C4-2B (cell line): ENCODE results near the gene KCNJ6.

ENCODE experiments used
- H3K27ac ChIP-seq: fragments of 450-650 bp; 2 replicates; pipeline ENCODE4 v1.5.1; 2017
- CTCF ChIP-seq: fragments of 450-650 bp; conservative IDR thresholded peaks from 2 replicates; pipeline ENCODE4 v1.5.1; 2017; ENCODE audit warnings: mild to moderate bottlenecking
- ZFX ChIP-seq: fragments of 450-650 bp; IDR thresholded peaks from 2 replicates; pipeline ENCODE4 v1.6.1; 2017

The KCNJ6 gene

GRCh38 chr21:37855271-37855646 is 61.0 kb downstream of the KCNJ6 start:
- no peak for TF ChIP-seq ZFX
- TF ChIP-seq CTCF = no peak
- no peak overlapping the region for H3K27ac ChIP-seq

GRCh38 chr21:37849506-37850102 is 66.7 kb downstream of the KCNJ6 start:
- H3K27ac ChIP-seq = no peak overlapping the region
- TF ChIP-seq CTCF (no peak), ZFX (no peak)

GRCh38 chr21:37848721-37849490 is 67.4 kb downstream of the KCNJ6 start:
- TF ChIP-seq ZFX = no peak
- no peak for TF ChIP-seq CTCF
- no peak overlapping the region for H3K27ac ChIP-seq

GRCh38 chr21:37845535-37845934 is 70.7 kb downstream of the KCNJ6 start:
- TF ChIP-seq CTCF = no peak
- TF ChIP-seq ZFX = no peak

GRCh38 chr21:37843191-37843590 is 73.1 kb downstream of the KCNJ6 start:
- TF ChIP-seq ZFX = no peak
- no peak for TF ChIP-seq CTCF
- H3K27ac ChIP-seq = no peak overlapping the region

More at GRCh38 chr21:37845535-37845934, 70.7 kb downstream of the KCNJ6 start:
- H3K27ac ChIP-seq = no peak overlapping the region

- H3K27ac ChIP-seq = no peak overlapping the region
- TF ChIP-seq CTCF (no peak), ZFX (no peak)
Measured at GRCh38 chr21:37842163-37842919, 73.9 kb downstream of the KCNJ6 start.

- H3K27ac ChIP-seq = no peak overlapping the region
- TF ChIP-seq CTCF (no peak), ZFX (no peak)
Measured at GRCh38 chr21:37837381-37837780, 78.9 kb downstream of the KCNJ6 start.
